DMS153 (cell line): Measurements from ENCODE around the gene ZNF280B.
"Not testable (repeated sequence)": the region's sequence is repeated elsewhere in the genome, so short reads cannot be mapped to it uniquely, and the experiment has no call there.

Source experiments
- DNase-seq: peaks from one replicate; lab custom pipeline; 2025; lab: John Stamatoyannopoulos, UW

Gene ZNF280B

DNA sequence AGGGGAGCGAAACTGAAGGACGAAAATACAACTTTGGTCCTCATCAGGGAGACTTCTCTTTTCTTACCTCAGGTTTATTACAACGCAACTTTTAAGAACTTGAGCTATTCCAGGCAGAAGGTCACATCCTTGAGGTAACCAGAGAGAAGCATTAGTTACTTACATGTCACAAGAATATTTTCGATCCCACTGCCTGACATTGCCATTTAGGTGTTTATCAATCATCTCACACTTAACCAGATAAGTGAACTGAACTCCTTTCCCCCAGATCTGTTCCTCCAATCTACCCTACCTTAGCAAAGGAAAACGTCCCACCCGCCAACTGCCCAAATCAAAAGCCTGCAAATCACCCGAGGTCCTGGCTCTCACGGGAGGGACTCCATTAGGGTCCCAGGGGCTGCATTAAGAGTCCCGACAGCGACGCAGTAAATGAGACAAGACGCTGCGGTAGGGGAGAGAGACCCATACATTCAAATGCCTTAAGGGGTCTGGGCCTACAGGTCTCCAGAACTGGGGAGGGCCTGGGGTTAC lies 734 bp downstream of the ZNF280B start:
- no peak for DNase-seq

GRCh38 chr22:22506736-22507135 lies 1.8 kb downstream of the ZNF280B start:
- DNase-seq = no peak

GRCh38 chr22:22498267-22498666 lies 10.3 kb downstream of the ZNF280B start:
- DNase-seq = no peak

GRCh38 chr22:22491589-22491988 lies 17.0 kb downstream of the ZNF280B start:
- not testable (repeated sequence) for DNase-seq

DNA sequence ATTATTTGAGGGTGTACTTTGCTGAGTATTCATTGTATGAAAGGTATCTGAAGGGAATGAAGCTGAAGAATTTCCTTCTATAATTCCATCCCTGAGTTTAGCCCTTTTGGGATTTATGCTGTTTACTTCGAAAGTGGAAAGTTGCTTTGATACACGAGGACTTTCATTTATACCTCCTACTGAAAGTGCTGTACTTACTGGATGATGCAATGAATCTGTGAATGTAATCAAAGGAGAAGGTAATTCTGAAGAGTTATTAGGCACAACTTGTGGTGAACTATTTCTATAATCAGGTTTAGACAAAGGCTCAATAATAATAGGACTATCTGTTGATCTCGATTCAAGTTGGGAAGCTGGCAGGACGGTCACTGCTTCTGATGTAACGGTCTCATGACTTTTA lies 19.8 kb downstream of the ZNF280B start:
- no peak for DNase-seq

GRCh38 chr22:22487869-22488597 lies 20.5 kb downstream of the ZNF280B start:
- no peak for DNase-seq

GRCh38 chr22:22487059-22487458 lies 21.5 kb downstream of the ZNF280B start:
- no peak for DNase-seq

DNA sequence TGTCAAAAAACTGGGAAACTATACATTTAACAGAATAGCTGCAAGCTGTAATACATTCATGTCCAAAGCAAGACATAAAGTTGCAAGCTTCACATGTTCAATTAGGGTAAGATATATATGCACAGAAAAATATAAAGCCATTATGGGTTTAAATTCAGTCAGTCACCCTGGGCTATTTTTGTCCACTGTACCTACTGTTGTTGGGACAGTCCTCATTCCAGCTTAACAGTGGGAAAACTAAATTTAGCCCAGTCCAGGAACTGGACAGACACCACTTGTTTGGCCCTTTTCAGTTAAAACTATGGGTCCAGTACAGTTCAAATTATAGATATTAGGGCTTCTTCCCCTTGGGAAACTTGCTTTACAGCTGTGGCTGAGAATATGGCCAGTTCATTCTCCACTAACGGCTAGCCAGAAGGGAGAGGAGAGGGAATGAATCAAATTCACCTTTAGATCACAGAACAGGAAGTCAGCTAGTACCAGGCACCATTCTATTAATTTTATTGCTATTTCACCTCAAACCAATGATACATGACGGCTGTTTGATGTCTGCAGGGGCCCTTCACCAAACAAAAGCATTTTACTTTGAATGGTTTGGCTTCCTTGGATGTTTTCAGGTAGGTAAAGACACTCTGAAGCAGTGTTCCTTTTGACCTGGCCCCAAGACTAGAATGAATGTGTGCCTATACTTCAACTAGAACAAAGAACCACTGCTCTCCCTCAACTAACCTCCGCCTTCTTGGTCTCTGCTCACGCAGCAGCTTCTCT lies 22.2 kb downstream of the ZNF280B start:
- DNase-seq = no peak

DNA sequence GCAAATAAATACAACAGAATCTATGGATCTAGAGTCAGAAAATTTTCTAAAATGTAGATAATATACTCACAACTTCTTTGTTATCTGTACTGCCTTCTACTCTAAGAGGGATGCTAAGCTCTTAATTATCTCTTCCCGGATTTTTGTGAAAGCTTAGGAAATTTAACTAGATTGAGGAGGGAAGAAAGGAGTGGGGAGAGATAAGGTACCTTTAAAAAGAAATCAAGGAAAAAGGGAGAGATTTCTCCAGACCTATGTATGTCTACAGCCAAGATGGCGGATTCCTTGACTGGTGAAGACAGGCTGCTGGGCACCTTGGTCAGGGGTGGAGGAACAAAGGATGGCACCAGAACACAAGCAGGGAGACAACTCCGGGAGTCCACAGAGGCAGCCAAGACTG lies 23.0 kb downstream of the ZNF280B start:
- no peak for DNase-seq

- DNase-seq = no peak
These were observed 24.5 kb downstream of the ZNF280B start for GRCh38 chr22:22484023-22484422.

GRCh38 chr22:22480940-22481339 lies 27.6 kb downstream of the ZNF280B start:
- no peak for DNase-seq

GRCh38 chr22:22479999-22480532 lies 28.5 kb downstream of the ZNF280B start:
- no peak for DNase-seq

GRCh38 chr22:22479116-22479515 lies 29.4 kb downstream of the ZNF280B start:
- no peak for DNase-seq

DNA sequence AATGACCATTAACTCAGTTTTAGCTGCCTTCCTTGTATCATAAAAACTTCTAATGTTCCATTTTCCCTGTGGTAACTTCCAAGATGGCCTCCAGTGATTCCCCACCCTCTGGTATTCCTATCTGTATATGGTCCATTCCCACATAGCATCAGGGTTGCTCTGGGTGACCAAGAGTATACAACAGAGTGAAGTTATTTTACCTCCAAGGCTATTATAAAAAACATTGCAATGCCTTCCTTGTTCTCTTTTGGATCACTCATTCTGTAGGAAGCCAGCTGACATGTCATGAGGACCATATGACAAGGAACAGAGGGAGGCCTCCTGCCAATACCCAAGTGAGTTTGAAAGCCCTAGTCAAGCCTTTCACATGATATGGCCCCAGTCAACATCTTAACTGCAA lies 30.1 kb downstream of the ZNF280B start:
- no peak for DNase-seq

- no peak for DNase-seq
These were observed 33.8 kb downstream of the ZNF280B start for GRCh38 chr22:22474733-22475132.

DNA sequence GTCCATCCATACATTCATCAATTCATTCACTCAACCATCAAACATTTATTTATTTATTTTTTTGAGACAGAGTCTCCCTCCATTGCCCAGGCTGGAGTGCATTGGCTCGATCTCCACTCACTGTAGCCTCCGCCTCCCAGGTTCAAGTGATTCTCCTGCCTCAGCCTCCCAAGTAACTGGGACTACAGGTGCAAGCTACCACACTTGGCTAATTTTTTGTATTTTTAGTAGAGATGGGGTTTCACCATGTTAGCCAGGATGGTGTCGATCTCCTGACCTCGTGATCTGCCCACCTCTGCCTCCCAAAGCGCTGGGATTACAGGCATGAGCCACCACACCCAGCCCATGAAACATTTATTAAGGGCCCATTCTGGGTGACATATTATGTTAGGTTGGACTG lies 37.4 kb downstream of the ZNF280B start:
- not testable (repeated sequence) for DNase-seq

DNA sequence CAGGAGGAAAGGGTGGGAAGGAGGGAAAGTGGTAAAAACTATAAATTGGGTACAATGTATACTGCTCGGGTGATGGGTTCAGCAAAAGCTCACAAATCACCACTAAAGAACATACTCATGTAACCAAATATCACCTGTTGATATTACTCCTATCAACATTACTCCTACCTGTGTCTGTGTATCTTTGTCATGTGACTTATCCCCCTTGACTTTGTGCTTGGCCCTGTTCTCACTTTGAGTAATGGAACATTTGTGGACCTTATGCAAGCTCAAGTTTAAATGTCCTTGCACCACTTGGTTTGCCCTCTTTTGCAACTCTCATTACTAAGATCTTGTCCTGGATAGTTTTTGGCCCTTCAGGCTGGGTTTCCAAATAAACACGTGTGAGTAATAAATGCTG lies 39.0 kb downstream of the ZNF280B start:
- DNase-seq = no peak

GRCh38 chr22:22468794-22469469 lies 39.6 kb downstream of the ZNF280B start:
- not testable (repeated sequence) for DNase-seq

- no peak for DNase-seq
These were observed 41.4 kb downstream of the ZNF280B start for GRCh38 chr22:22467112-22467511.

DNA sequence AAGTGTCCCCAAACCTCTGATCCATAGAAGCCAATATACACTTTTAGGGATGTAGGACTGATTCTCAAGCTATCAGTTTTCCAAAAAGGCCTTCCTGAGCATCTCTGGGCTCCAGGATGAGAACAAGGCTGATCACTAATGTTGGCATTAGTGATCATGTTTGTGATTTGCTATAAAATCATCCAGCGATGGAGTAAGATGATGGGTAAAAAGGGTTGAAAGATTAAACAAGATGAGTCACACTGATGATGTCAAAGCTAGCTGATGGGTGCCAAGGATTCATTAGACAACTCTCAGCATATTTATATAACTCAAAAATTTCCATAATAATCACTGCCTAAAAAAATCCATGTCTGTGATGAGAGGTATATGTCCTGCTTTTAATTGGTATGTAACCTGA lies 42.8 kb downstream of the ZNF280B start:
- DNase-seq = no peak

DNA sequence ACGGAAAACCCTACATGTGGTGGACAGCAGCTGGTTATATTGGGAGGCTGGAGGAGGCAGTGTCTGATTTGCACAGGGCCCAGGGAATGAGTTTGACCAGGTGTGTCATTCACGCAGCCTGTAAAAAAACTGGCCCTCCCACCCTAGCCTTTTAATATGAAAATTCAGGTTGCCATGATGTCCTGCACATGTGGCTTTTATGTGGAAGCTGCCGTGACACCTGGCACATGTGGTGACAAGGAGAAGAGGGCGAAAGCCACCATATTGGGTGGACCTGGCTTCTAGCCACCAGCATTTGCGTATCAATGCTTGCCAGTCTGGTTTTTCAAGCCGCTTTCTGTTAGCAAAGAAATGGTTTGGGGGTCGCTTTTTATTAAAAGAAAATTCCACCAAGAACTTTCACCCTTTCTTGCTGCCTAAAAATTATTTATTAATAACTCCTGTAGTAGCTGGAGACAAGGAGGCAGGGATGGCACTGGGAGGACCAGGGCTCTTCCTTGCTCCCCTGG lies 43.4 kb downstream of the ZNF280B start:
- DNase-seq = no peak

GRCh38 chr22:22464541-22465054 lies 43.9 kb downstream of the ZNF280B start:
- DNase-seq = no peak
